Activated naive CD4-positive, alpha-beta T cell treated with anti-CD3 and anti-CD28 coated beads, Interleukin-2, amount 10 ng/mL, durations not matched to agents 7 days and 5 days (primary cell): Measurements from ENCODE around the gene PCDHB13.
"Not testable (repeated sequence)": the region's sequence is repeated elsewhere in the genome, so short reads cannot be mapped to it uniquely, and the experiment has no call there.

Source experiments
- CTCF ChIA-PET: fragments of 350-600 bp; sonication (Branson Sonifier 250); formaldehyde crosslinking; loops from one replicate; lab custom pipeline; 2021; ENCODE audit warnings: antibody characterized with exemption; lab: Charles Lee
- DNase-seq: peaks from one replicate; pipeline ENCODE4 v3.0.0-alpha.2; 2020
- H3K27ac Mint-ChIP-seq: one replicate; pipeline ENCODE4 v1.8.0; 2021; ENCODE audit warnings: mild to moderate bottlenecking, moderate library complexity, mixed read lengths
- H3K27me3 Mint-ChIP-seq: one replicate; pipeline ENCODE4 v1.8.0; 2021; ENCODE audit warnings: mild to moderate bottlenecking, mixed read lengths
- H3K36me3 Mint-ChIP-seq: one replicate; pipeline ENCODE4 v1.8.0; 2021; ENCODE audit warnings: mixed read lengths
- H3K4me1 Mint-ChIP-seq: one replicate; pipeline ENCODE4 v1.8.0; 2021; ENCODE audit warnings: mixed read lengths
- H3K4me3 Mint-ChIP-seq: one replicate; pipeline ENCODE4 v1.8.0; 2021; ENCODE audit warnings: mild to moderate bottlenecking, moderate library complexity, mixed read lengths
- H3K9me3 Mint-ChIP-seq: one replicate; pipeline ENCODE4 v1.8.0; 2021; ENCODE audit warnings: mixed read lengths

PCDHB13 gene

DNA sequence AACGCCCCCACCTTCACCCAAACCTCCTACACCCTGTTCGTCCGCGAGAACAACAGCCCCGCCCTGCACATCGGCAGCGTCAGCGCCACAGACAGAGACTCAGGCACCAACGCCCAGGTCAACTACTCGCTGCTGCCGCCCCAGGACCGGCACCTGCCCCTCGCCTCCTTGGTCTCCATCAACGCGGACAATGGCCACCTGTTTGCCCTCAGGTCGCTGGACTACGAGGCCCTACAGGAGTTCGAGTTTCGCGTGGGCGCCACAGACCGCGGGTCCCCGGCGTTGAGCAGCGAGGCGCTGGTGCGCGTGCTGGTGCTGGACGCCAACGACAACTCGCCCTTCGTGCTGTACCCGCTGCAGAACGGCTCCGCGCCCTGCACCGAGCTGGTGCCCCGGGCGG lies 11.1 kb downstream of the PCDHB13 start:
- H3K36me3 Mint-ChIP-seq, DNase-seq, H3K4me1 Mint-ChIP-seq, H3K4me3 Mint-ChIP-seq, CTCF ChIA-PET, H3K9me3 Mint-ChIP-seq, H3K27ac Mint-ChIP-seq: not testable (repeated sequence)
- peaks cover 13% of the 10 kb centered on the region for H3K27me3 Mint-ChIP-seq

DNA sequence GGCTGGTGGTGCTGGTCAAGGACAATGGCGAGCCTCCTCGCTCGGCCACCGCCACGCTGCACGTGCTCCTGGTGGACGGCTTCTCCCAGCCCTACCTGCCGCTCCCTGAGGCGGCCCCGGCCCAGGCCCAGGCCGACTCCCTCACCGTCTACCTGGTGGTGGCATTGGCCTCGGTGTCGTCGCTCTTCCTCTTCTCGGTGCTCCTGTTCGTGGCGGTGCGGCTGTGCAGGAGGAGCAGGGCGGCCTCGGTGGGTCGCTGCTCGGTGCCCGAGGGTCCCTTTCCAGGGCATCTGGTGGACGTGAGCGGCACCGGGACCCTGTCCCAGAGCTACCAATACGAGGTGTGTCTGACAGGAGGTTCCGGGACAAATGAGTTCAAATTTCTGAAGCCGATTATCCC lies 11.7 kb downstream of the PCDHB13 start:
- H3K4me3 Mint-ChIP-seq, H3K9me3 Mint-ChIP-seq, H3K4me1 Mint-ChIP-seq, H3K36me3 Mint-ChIP-seq, CTCF ChIA-PET, H3K27ac Mint-ChIP-seq, DNase-seq: not testable (repeated sequence)
- peaks cover 13% of the 10 kb centered on the region for H3K27me3 Mint-ChIP-seq

DNA sequence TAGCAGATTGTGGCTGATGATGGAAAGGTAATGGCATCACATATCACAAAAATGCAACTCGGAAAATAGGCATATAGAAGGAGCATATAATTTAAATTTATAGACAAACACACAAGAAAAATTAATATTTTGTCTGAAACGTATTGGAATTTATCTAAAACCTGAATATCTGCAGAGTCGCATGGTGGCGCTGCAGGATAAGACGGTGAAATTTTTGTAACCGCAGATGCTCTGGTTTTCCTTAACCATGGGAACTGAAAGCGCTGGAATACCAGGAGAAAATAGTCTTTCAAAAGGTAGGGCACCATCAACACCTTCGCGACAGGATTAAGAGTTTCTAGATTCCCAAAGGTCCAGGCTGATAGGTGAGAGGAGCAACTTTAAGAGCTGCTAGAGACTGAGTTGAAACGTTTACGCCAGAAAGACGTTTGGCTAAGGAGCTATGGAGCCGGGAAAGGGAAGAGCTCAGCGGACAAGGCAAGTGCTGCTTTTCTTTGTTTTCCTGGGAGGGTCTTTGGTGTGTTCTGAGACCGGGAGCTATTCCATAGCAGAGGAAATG lies 20.5 kb downstream of the PCDHB13 start:
- H3K27ac Mint-ChIP-seq = no peak overlapping the region
- DNase-seq = no peak
- no peaks in the 10 kb centered on the region for H3K4me1 Mint-ChIP-seq
- CTCF ChIA-PET = no interaction called here
- no peak overlapping the region for H3K4me3 Mint-ChIP-seq
- H3K36me3 Mint-ChIP-seq = peaks cover 4% of the 10 kb centered on the region
- H3K27me3 Mint-ChIP-seq = peaks cover 24% of the 10 kb centered on the region
- H3K9me3 Mint-ChIP-seq = peaks cover 23% of the 10 kb centered on the region

DNA sequence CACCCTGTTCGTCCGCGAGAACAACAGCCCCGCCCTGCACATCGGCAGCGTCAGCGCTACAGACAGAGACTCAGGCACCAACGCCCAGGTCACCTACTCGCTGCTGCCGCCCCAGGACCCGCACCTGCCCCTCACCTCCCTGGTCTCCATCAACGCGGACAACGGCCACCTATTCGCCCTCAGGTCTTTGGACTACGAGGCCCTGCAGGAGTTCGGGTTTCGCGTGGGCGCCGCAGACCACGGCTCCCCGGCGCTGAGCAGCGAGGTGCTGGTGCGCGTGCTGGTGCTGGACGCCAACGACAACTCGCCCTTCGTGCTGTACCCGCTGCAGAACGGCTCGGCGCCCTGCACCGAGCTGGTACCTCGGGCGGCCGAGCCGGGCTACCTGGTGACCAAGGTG lies 22.2 kb downstream of the PCDHB13 start:
- DNase-seq, H3K36me3 Mint-ChIP-seq, H3K4me1 Mint-ChIP-seq, CTCF ChIA-PET, H3K4me3 Mint-ChIP-seq: not testable (repeated sequence)
- Mint-ChIP-seq H3K27ac (peak overlapping the region; percentile 70), H3K9me3 (peaks cover 30% of the 10 kb centered on the region), H3K27me3 (peaks cover 27% of the 10 kb centered on the region)

DNA sequence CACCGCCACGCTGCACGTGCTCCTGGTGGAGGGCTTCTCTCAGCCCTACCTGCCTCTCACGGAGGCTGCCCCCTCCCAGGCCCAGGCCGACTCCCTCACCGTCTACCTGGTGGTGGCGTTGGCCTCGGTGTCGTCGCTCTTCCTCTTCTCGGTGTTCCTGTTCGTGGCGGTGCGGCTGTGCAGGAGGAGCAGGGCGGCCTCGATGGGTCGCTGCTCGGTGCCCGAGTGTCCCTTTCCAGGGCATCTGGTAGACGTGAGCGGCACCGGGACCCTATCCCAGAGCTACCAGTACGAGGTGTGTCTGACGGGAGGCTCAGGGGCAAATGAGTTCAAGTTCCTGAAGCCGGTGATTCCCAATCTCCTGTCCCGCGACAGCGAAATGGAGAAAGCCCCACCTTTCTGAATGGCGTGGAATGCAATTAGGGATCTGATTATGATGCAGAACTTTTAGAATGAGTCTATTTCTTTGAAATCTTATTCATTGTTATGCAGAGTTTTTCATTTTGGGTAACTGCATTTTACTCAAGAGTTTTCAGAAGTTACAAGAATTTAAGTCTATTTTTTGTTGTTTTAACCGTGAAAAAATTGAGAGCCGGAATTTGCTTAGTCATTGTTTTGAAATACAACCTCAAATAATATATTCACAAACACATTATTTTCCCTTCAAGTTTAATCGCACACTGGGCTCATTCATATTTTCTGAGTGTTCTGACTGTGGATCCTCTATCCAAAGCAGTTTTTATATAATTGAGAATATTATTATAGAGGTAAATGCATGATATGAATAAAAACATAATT lies 23.0 kb downstream of the PCDHB13 start:
- H3K4me1 Mint-ChIP-seq = no peaks in the 10 kb centered on the region
- DNase-seq = no peak
- H3K36me3 Mint-ChIP-seq = peaks cover 3% of the 10 kb centered on the region
- CTCF ChIA-PET = no interaction called here
- peaks cover 33% of the 10 kb centered on the region for H3K27me3 Mint-ChIP-seq
- peaks cover 31% of the 10 kb centered on the region for H3K9me3 Mint-ChIP-seq
- peak overlapping the region; percentile 83 for H3K27ac Mint-ChIP-seq
- no peak overlapping the region for H3K4me3 Mint-ChIP-seq

DNA sequence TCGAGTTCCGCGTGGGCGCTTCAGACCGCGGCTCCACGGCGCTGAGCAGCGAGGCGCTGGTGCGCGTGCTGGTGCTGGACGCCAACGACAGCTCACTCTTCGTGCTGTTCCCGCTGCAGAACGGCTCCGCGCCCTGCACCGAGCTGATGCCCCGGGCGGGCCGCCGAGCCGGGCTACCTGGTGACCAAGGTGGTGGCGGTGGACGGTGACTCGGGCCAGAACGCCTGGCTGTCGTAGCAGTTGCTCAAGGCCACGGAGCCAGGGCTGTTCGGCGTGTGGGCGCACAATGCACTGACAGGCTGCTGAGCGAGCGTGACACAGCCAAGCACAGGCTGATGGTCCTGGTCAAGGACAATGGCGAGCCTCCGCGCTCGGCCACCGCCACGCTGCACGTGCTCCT lies 27.8 kb downstream of the PCDHB13 start:
- CTCF ChIA-PET = no interaction called here
- Mint-ChIP-seq H3K9me3 (peaks cover 31% of the 10 kb centered on the region), H3K36me3 (peaks cover 5% of the 10 kb centered on the region), H3K4me1 (no peaks in the 10 kb centered on the region), H3K4me3 (no peak overlapping the region), H3K27ac (no peak overlapping the region), H3K27me3 (peaks cover 19% of the 10 kb centered on the region)
- no peak for DNase-seq

DNA sequence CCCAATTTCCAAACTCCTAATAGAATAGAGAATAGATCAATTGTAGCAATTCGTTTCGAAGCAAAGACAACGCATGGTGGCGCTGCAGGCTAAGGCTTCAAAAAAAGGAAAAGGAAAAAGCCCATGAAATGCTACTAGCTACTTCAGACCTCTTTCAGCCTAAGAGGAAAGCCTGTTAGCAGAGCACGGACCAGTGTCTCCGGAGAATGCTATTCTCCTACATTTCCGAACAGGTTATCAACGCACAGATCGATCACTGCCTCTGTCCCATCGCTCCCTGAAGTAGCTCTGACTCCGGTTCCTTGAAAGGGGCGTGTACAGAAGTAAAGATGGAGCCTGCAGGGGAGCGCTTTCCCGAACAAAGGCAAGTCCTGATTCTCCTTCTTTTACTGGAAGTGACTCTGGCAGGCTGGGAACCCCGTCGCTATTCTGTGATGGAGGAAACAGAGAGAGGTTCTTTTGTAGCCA lies 31.6 kb downstream of the PCDHB13 start, which contains the start of gene PCDHB15:
Gene PCDHB15, plus strand, starts transcription at position 146 of the 468 bp plus-strand sequence. Its CDS starts 184 bp downstream, at position 330.
- Mint-ChIP-seq H3K9me3 (peaks cover 46% of the 10 kb centered on the region), H3K4me1 (no peaks in the 10 kb centered on the region), H3K27ac (no peak within 1 kb of the TSS), H3K4me3 (no peak within 1 kb of the TSS), H3K27me3 (peaks cover 16% of the 10 kb centered on the region), H3K36me3 (peaks cover 4% of the 10 kb centered on the region)
- CTCF ChIA-PET = interaction anchor here (0.8 to 1.4 kb wide), 3 partner anchors 9 to 58 kb away, joined by 3 read pairs; partner anchors contain the start of gene PCDHB9
- DNase-seq = peak; percentile 48

DNA sequence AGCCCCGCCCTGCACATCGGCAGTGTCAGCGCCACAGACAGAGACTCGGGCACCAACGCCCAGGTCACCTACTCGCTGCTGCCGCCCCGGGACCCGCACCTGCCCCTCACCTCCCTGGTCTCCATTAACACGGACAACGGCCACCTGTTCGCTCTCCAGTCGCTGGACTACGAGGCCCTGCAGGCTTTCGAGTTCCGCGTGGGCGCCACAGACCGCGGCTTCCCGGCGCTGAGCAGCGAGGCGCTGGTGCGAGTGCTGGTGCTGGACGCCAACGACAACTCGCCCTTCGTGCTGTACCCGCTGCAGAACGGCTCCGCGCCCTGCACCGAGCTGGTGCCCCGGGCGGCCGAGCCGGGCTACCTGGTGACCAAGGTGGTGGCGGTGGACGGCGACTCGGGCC lies 33.3 kb downstream of the PCDHB13 start:
- DNase-seq, CTCF ChIA-PET, H3K4me1 Mint-ChIP-seq, H3K27ac Mint-ChIP-seq, H3K36me3 Mint-ChIP-seq, H3K4me3 Mint-ChIP-seq, H3K27me3 Mint-ChIP-seq: not testable (repeated sequence)
- peaks cover 41% of the 10 kb centered on the region for H3K9me3 Mint-ChIP-seq

DNA sequence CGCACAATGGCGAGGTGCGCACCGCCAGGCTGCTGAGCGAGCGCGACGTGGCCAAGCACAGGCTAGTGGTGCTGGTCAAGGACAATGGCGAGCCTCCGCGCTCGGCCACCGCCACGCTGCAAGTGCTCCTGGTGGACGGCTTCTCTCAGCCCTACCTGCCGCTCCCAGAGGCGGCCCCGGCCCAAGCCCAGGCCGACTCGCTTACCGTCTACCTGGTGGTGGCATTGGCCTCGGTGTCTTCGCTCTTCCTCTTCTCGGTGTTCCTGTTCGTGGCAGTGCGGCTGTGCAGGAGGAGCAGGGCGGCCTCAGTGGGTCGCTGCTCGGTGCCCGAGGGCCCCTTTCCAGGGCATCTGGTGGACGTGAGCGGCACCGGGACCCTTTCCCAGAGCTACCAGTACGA lies 33.7 kb downstream of the PCDHB13 start:
- peaks cover 40% of the 10 kb centered on the region for H3K9me3 Mint-ChIP-seq
- H3K36me3 Mint-ChIP-seq, H3K27me3 Mint-ChIP-seq, H3K4me1 Mint-ChIP-seq, DNase-seq, H3K4me3 Mint-ChIP-seq, H3K27ac Mint-ChIP-seq, CTCF ChIA-PET: not testable (repeated sequence)

DNA sequence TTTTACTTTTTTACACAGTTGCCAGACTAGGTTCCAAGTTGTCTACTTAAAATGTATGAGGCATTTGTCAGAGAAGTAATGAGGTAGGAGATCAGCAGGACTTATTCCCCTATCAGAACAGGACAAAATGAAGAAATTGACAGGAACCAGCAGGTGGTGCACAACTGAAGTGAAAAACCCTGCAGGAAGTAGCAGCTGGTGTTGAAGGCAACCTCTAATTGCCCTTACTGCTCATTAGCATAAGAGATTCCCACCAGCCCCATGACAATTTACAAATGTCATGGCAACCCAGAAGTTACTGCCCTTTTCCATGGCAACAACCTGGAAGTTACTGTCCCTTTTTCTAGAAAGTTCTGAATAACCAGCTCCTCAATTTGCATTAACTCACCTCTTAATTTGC lies 36.9 kb downstream of the PCDHB13 start:
- no peak overlapping the region for H3K4me3 Mint-ChIP-seq
- CTCF ChIA-PET = no interaction called here
- peaks cover under 1% of the 10 kb centered on the region for H3K27me3 Mint-ChIP-seq
- no peak for DNase-seq
- no peaks in the 10 kb centered on the region for H3K4me1 Mint-ChIP-seq
- peaks cover 3% of the 10 kb centered on the region for H3K36me3 Mint-ChIP-seq
- no peak overlapping the region for H3K27ac Mint-ChIP-seq
- peaks cover 53% of the 10 kb centered on the region for H3K9me3 Mint-ChIP-seq

DNA sequence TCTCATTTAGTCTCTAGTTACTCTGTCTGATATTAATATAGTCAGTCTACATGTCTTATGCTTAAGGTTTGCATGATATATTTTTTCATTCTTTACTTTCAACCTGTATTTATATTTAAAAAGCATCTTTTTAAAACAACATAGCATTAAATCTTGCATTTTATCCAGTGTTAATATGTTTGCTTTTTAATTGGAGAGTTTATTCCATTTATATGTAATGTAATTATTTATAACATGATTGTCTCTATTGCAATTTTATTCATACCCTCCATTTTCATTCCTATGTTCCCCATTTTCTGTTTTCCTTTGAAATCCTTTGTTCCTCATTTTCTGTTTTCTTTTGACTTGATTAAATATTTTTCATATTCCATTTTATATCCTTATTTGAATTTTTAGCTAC lies 44.7 kb downstream of the PCDHB13 start:
- no peak overlapping the region for H3K4me3 Mint-ChIP-seq
- peaks cover 10% of the 10 kb centered on the region for H3K36me3 Mint-ChIP-seq
- no peaks in the 10 kb centered on the region for H3K27me3 Mint-ChIP-seq
- peaks cover 74% of the 10 kb centered on the region for H3K9me3 Mint-ChIP-seq
- no peak for DNase-seq
- H3K27ac Mint-ChIP-seq = no peak overlapping the region
- CTCF ChIA-PET = no interaction called here
- no peaks in the 10 kb centered on the region for H3K4me1 Mint-ChIP-seq

DNA sequence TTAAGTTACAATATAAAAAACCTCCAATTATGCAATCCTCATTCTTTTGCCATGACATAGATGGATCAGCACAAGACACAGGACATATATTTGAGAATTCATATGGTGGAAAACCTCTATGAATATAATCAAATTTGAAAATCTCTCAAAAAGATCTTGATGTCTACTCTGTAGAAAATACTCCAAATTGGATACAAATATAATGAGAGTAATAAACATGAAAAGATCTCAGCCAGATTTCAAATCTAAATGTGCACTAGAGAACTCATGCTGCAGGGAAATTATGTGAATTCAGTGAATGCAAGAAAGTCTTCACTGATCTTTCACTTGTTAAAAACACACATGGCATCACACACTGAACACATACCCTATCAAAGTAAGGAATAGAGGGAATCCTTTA lies 45.2 kb downstream of the PCDHB13 start:
- no peaks in the 10 kb centered on the region for H3K4me1 Mint-ChIP-seq

DNA sequence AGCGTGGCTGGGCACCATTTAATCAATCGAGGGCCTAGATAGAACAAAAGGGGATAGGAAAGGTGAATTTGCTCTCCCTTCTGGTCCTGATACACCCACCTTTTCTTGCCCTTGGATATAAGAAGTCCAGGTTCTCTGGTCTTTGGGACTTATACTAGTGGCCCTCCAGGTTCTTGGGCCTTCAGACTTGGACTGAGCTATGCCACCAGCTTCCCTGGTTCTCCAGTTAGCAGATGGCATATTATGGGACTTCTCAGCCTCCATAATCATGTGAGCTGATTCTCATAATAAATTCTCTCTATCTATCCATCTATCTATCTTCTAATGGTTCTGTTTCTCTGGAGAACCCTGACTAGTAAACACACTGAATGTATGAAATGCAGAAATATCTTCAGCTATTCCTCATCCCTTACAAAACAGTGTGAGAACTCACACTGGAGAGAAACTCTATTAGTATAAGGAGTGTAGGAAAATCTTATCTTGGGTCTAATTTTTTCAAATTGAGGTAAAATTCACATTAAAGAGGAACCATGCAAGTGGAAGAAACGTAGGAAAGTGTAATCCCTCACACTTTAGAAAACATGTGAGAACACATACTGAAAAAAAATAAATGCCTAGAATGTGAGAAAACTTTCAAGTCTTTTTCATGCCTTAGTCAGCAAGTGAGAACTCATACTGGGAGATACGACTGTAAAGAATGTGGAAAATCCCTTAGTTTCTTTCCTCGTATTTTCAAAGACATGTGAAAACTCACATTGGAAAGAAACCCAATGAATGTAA lies 46.9 kb downstream of the PCDHB13 start:
- Mint-ChIP-seq H3K9me3 (peaks cover 68% of the 10 kb centered on the region), H3K4me1 (no peaks in the 10 kb centered on the region), H3K27ac (no peak overlapping the region), H3K4me3 (no peak overlapping the region), H3K36me3 (peaks cover 8% of the 10 kb centered on the region), H3K27me3 (no peaks in the 10 kb centered on the region)
- CTCF ChIA-PET = no interaction called here
- no peak for DNase-seq

More for the DNA sequence above, 45.2 kb downstream of the PCDHB13 start:
- DNase-seq = no peak
- Mint-ChIP-seq H3K27me3 (no peaks in the 10 kb centered on the region), H3K36me3 (peaks cover 10% of the 10 kb centered on the region), H3K4me3 (no peak overlapping the region), H3K9me3 (peaks cover 71% of the 10 kb centered on the region), H3K27ac (no peak overlapping the region)
- CTCF ChIA-PET = no interaction called here

DNA sequence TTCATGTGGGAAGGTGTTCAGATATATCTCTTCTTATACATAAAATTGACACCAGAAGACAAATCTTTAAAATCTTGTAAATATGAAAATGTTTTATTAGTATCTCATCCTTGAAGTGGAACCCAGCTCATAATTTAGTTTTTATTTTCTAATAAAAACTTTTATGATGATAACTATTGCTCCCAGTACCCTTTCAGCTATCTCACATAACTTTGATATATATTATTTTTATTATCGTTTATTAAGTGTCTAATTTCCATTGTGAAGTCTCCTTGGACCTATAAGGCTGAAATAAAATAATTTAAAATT lies 47.5 kb downstream of the PCDHB13 start:
- CTCF ChIA-PET = no interaction called here
- no peaks in the 10 kb centered on the region for H3K27me3 Mint-ChIP-seq
- no peaks in the 10 kb centered on the region for H3K4me1 Mint-ChIP-seq
- H3K27ac Mint-ChIP-seq = no peak overlapping the region
- H3K36me3 Mint-ChIP-seq = peaks cover 8% of the 10 kb centered on the region
- peaks cover 69% of the 10 kb centered on the region for H3K9me3 Mint-ChIP-seq
- DNase-seq = no peak
- H3K4me3 Mint-ChIP-seq = no peak overlapping the region
